ENCODE results near the gene MFNG. TPM values are rescaled to one million over a fixed set of nuclear protein-coding genes. Genes with fewer than 3 reads are reported as not detected.

Gene MFNG
- total RNA-seq, 2 experiments from 2014 or later: 225 to 235 TPM

GRCh38 chr22:37427135-37427710 lies 59.0 kb downstream of the MFNG start, which contains the start of gene ELFN2:
Gene ELFN2 (minus strand): TSS chr22:37427479. CDS start chr22:37375534, 51,945 bp downstream.
- Histone ChIP-seq H3K27ac (ENCODE audit: low read depth, low read length, poor library complexity, severe bottlenecking) (no peak within 1 kb of the TSS), H2AFZ (ENCODE audit: low read length) (no peak within 1 kb of the TSS), H3K79me2 (ENCODE audit: insufficient read depth, low read depth, low read length) (no peaks in the 10 kb centered on the region), H4K20me1 (ENCODE audit: insufficient read depth, low read length) (no peaks in the 10 kb centered on the region), H3K4me1 (ENCODE audit: insufficient read depth, low read length, poor library complexity, severe bottlenecking) (no peaks in the 10 kb centered on the region), H3K4me3 (ENCODE audit: low read depth, low read length, poor library complexity, severe bottlenecking) (no peak within 1 kb of the TSS), H3K4me2 (ENCODE audit: low read length) (no peak within 1 kb of the TSS), H3K9me3 (ENCODE audit: low read length) (no peaks in the 10 kb centered on the region), H3K9me2 (ENCODE audit: insufficient read depth, low read length) (no peaks in the 10 kb centered on the region), H3K36me3 (ENCODE audit: insufficient read depth, low read length) (no peaks in the 10 kb centered on the region)
- DNase-seq (ENCODE audit: low spot score): no peak
- TF ChIP-seq, protein P1, sequence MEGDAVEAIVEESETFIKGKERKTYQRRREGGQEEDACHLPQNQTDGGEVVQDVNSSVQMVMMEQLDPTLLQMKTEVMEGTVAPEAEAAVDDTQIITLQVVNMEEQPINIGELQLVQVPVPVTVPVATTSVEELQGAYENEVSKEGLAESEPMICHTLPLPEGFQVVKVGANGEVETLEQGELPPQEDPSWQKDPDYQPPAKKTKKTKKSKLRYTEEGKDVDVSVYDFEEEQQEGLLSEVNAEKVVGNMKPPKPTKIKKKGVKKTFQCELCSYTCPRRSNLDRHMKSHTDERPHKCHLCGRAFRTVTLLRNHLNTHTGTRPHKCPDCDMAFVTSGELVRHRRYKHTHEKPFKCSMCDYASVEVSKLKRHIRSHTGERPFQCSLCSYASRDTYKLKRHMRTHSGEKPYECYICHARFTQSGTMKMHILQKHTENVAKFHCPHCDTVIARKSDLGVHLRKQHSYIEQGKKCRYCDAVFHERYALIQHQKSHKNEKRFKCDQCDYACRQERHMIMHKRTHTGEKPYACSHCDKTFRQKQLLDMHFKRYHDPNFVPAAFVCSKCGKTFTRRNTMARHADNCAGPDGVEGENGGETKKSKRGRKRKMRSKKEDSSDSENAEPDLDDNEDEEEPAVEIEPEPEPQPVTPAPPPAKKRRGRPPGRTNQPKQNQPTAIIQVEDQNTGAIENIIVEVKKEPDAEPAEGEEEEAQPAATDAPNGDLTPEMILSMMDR (conservative IDR thresholded peaks at IDR 0.05; ENCODE audit: low read length): no peak
- TF ChIP-seq EZH2phosphoT487 (IDR thresholded peaks at IDR 0.05; ENCODE audit: borderline replicate concordance, low read depth, low read length): no peak
- CTCF ChIA-PET (ENCODE audit: unreplicated experiment): no interaction called here
- POLR2A ChIA-PET: no interaction called here
- BruUV-seq (replicated peaks): no TSS peak
- intact Hi-C loops (cut with micrococcal nuclease; ENCODE audit: unreplicated experiment): no loop called here

- no peaks in the 10 kb centered on the region for H3K79me2 ChIP-seq (ENCODE audit: insufficient read depth, low read depth, low read length)
- no peaks in the 10 kb centered on the region for H3K36me3 ChIP-seq (ENCODE audit: insufficient read depth, low read length)
- no peaks in the 10 kb centered on the region for H3K4me1 ChIP-seq (ENCODE audit: insufficient read depth, low read length, poor library complexity, severe bottlenecking)
- DNase-seq (ENCODE audit: low spot score): no peak
- H3K4me2 ChIP-seq (ENCODE audit: low read length): no peak overlapping the region
- H4K20me1 ChIP-seq (ENCODE audit: insufficient read depth, low read length): no peaks in the 10 kb centered on the region
- H3K4me3 ChIP-seq (ENCODE audit: low read depth, low read length, poor library complexity, severe bottlenecking): no peak overlapping the region
- ChIA-PET CTCF (ENCODE audit: unreplicated experiment) (no interaction called here), POLR2A (no interaction called here)
- no peak overlapping the region for H2AFZ ChIP-seq (ENCODE audit: low read length)
- no peaks in the 10 kb centered on the region for H3K9me3 ChIP-seq (ENCODE audit: low read length)
- no peak overlapping the region for H3K27ac ChIP-seq (ENCODE audit: low read depth, low read length, poor library complexity, severe bottlenecking)
- no TSS peak for BruUV-seq (replicated peaks)
- H3K9me2 ChIP-seq (ENCODE audit: insufficient read depth, low read length): no peaks in the 10 kb centered on the region
- TF ChIP-seq, protein P1 (conservative IDR thresholded peaks at IDR 0.05; ENCODE audit: low read length): no peak
- no peak for TF ChIP-seq EZH2phosphoT487 (IDR thresholded peaks at IDR 0.05; ENCODE audit: borderline replicate concordance, low read depth, low read length)
- intact Hi-C loops (cut with micrococcal nuclease; ENCODE audit: unreplicated experiment): no loop called here
Measured at GRCh38 chr22:37426706-37427134, 59.5 kb downstream of the MFNG start.

GRCh38 chr22:37425800-37426705 lies 60.1 kb downstream of the MFNG start:
- CTCF ChIA-PET (ENCODE audit: unreplicated experiment): no interaction called here

More at GRCh38 chr22:37425800-37426705, 60.1 kb downstream of the MFNG start:
- Histone ChIP-seq H3K27ac (ENCODE audit: low read depth, low read length, poor library complexity, severe bottlenecking) (no peak overlapping the region), H3K79me2 (ENCODE audit: insufficient read depth, low read depth, low read length) (no peaks in the 10 kb centered on the region), H3K9me2 (ENCODE audit: insufficient read depth, low read length) (no peaks in the 10 kb centered on the region), H3K9me3 (ENCODE audit: low read length) (no peaks in the 10 kb centered on the region), H4K20me1 (ENCODE audit: insufficient read depth, low read length) (no peaks in the 10 kb centered on the region), H3K4me2 (ENCODE audit: low read length) (no peak overlapping the region), H3K36me3 (ENCODE audit: insufficient read depth, low read length) (no peaks in the 10 kb centered on the region), H2AFZ (ENCODE audit: low read length) (no peak overlapping the region), H3K4me3 (ENCODE audit: low read depth, low read length, poor library complexity, severe bottlenecking) (no peak overlapping the region), H3K4me1 (ENCODE audit: insufficient read depth, low read length, poor library complexity, severe bottlenecking) (no peaks in the 10 kb centered on the region)
- POLR2A ChIA-PET: no interaction called here
- peak; percentile 45 for DNase-seq (ENCODE audit: low spot score)
- intact Hi-C loops (cut with micrococcal nuclease; ENCODE audit: unreplicated experiment): no loop called here
- no TSS peak for BruUV-seq (replicated peaks)
- TF ChIP-seq, protein P1 (conservative IDR thresholded peaks at IDR 0.05; ENCODE audit: low read length): no peak
- no peak for TF ChIP-seq EZH2phosphoT487 (IDR thresholded peaks at IDR 0.05; ENCODE audit: borderline replicate concordance, low read depth, low read length)
